HepG2 (cell line): ENCODE data around the gene PLCXD1. TPM values are rescaled to one million over a fixed set of nuclear protein-coding genes. Genes with fewer than 3 reads are reported as not detected.
"Not testable (repeated sequence)": the region's sequence is repeated elsewhere in the genome, so short reads cannot be mapped to it uniquely, and the experiment has no call there.

Experiments
- ATAC-seq: fragments of 200-7000 bp; cut with Tn5 transposase; 3 replicates; pipeline ENCODE4 v1.9.1; 2020; ENCODE audit warnings: mild to moderate bottlenecking, moderate library complexity
- BruUV-seq: library from RNA; stranded (reverse); fragments of 400-500 nt; replicated peaks from 2 replicates; lab custom pipeline; 2021; lab: Mats Ljungman, UMichigan
- CTCF ChIA-PET: fragments of 300-600 bp; formaldehyde crosslinking; extraction: SDS; loops from one replicate; lab custom pipeline; 2021; ENCODE audit warnings: low total read pairs, inconsistent platforms, low intra/inter-chr PET ratio; lab: Yijun Ruan, JAX
- POLR2A ChIA-PET: fragments of 350-600 bp; sonication (Branson Sonifier 250); formaldehyde crosslinking; loops from one replicate; lab custom pipeline; 2020; ENCODE audit warnings: antibody characterized with exemption, inconsistent platforms; lab: Yijun Ruan, JAX
- DNase-seq: peaks from one replicate; pipeline ENCODE4 v3.0.0-alpha.2; 2015; ENCODE audit warnings: low spot score
- FAIRE-seq: peaks from 3 replicates; lab custom pipeline; 2011; peaks lifted over from hg19 to GRCh38; lab: Jason Lieb, UNC
- H2AFZ ChIP-seq: one replicate; pipeline ENCODE4 v1.6.1; 2011; ENCODE audit warnings: low read length, inconsistent platforms
- H3K27ac ChIP-seq: fragments of 300-600 bp; 3 replicates; pipeline ENCODE4 v1.8.0; 2011; ENCODE audit warnings: mixed run types, mild to moderate bottlenecking, mixed read lengths, low read length, inconsistent platforms; ENCODE audit not compliant: insufficient read depth; ENCODE audit errors: extremely low read length
- H3K27me3 ChIP-seq, 2 experiments: fragments of 200-600 bp in 1 of 2; 2 replicates in 1 of 2; 3 replicates in 1 of 2; pipeline versions ENCODE4 v1.6.0 to v1.8.0; 2011; ENCODE audit warnings: low read length in 2 of 2, mild to moderate bottlenecking in 2 of 2, moderate library complexity in 2 of 2, inconsistent platforms in 1 of 2; ENCODE audit not compliant: insufficient read depth in 2 of 2, control insufficient read depth in 1 of 2
- H3K36me3 ChIP-seq, 2 experiments: fragments of 200-600 bp in 1 of 2; replicated peaks in 1 of 2; 2 replicates in 1 of 2; 3 replicates in 1 of 2; pipeline versions ENCODE4 v1.5.1 to v1.8.0; 2011; ENCODE audit warnings: low read length in 2 of 2, inconsistent platforms in 1 of 2; ENCODE audit not compliant: insufficient read depth in 2 of 2, control insufficient read depth in 1 of 2
- H3K4me1 ChIP-seq: 2 replicates; pipeline ENCODE4 v1.5.1; 2012; ENCODE audit warnings: low read length, inconsistent platforms; ENCODE audit not compliant: insufficient read depth
- H3K4me2 ChIP-seq: 2 replicates; pipeline ENCODE4 v1.6.0; 2011; ENCODE audit warnings: low read depth, low read length, inconsistent platforms
- H3K4me3 ChIP-seq, 3 experiments: fragments of 200-600 bp in 1 of 3; sonication (generic), shearing (Covaris generic) in 1 of 3; replicated peaks in 1 of 3; 2 replicates each; pipeline ENCODE4 v1.5.1; 2011 to 2016; ENCODE audit warnings: low read length in 3 of 3, inconsistent platforms in 2 of 3, low read depth in 2 of 3, mild to moderate bottlenecking in 2 of 3, control low read depth in 1 of 3, mixed read lengths in 1 of 3; ENCODE audit not compliant: insufficient read depth in 1 of 3
- H3K79me2 ChIP-seq: one replicate; pipeline ENCODE4 v1.6.1; 2011; ENCODE audit warnings: low read length, inconsistent platforms; ENCODE audit not compliant: insufficient read depth
- H3K9ac ChIP-seq: 2 replicates; pipeline ENCODE4 v1.6.0; 2011; ENCODE audit warnings: mild to moderate bottlenecking, low read depth, low read length, inconsistent platforms; ENCODE audit not compliant: insufficient read depth
- H3K9me3 ChIP-seq: 2 replicates; pipeline ENCODE4 v1.5.1; 2012; ENCODE audit warnings: mild to moderate bottlenecking, low read length
- H4K20me1 ChIP-seq: 2 replicates; pipeline ENCODE4 v1.6.0; 2011; ENCODE audit warnings: inconsistent platforms, mild to moderate bottlenecking, low read length, moderate library complexity; ENCODE audit not compliant: insufficient read depth
- SRY ChIP-seq: sonication (generic); formaldehyde crosslinking; IDR thresholded peaks from 2 replicates; pipeline ENCODE4 v1.8.0; 2022; ENCODE audit warnings: mild to moderate bottlenecking, missing genetic modification reagents
- ZBTB38 ChIP-seq: sonication (generic); formaldehyde crosslinking; IDR thresholded peaks from 2 replicates; pipeline ENCODE4 v1.5.1; 2020; ENCODE audit warnings: mild to moderate bottlenecking, missing genetic modification reagents
- ZNF687 ChIP-seq: sonication (generic); formaldehyde crosslinking; IDR thresholded peaks from 2 replicates; pipeline ENCODE4 v1.5.1; 2020; ENCODE audit warnings: mild to moderate bottlenecking, missing genetic modification reagents, moderate library complexity
- WGBS: methylation state at CpG from one replicate; pipeline ENCODE4 v1.1.6; 2017; ENCODE audit warnings: low lambda C conversion rate; 5-methylcytosine and 5-hydroxymethylcytosine counted together
- in situ Hi-C: cut with HindIII; loops from 2 replicates; pipeline ENCODE4 v1.10.0; 2017; ENCODE audit warnings: low pct_unique_long_range_greater_than_20kb; ENCODE audit not compliant: extremely low pct_ligation_motif_present
- intact Hi-C: fragments of 100-400 bp; cut with micrococcal nuclease; formaldehyde crosslinking; loops from one replicate; pipeline ENCODE4 v1.10.0; 2022; ENCODE audit not compliant: unreplicated experiment
- polyA plus RNA-seq, 8 experiments: library from polyadenylated mRNA; depleted of rRNA in 3 of 8; stranded (reverse) in 7 of 8; unstranded in 1 of 8; fragments of >200 nt; fragmentation: Illumina TruSeq in 4 of 8; extraction: Trizol in 4 of 8; gene quantifications; 2 replicates each; pipeline versions ENCODE4 v1.2.1 to v1.2.3, GENCODE V29; 2011 to 2016; ENCODE audit warnings: low read depth in 4 of 8, missing spikeins in 1 of 8, mixed read lengths in 1 of 8; ENCODE audit not compliant: insufficient read depth in 1 of 8
- total RNA-seq, 5 experiments: library from RNA; depleted of rRNA; stranded (reverse); fragments of >200 nt; fragmentation: Illumina TruSeq; extraction: Trizol; gene quantifications; 2 replicates each; pipeline ENCODE4 v1.2.3, GENCODE V29; 2016; ENCODE audit warnings: low read depth in 1 of 5

Gene PLCXD1
- total and polyA plus RNA-seq, 2 of the 13 experiments (the other 11 are each of a cell fraction or from before 2014, with no cell fraction given) = 87.7 to 153 TPM

GRCh38 chrX:264006-264405, 17.2 kb upstream of the PLCXD1 start:
- H3K9me3 ChIP-seq, in situ Hi-C loops, BruUV-seq, DNase-seq, H2AFZ ChIP-seq, H3K36me3 ChIP-seq, H3K79me2 ChIP-seq, FAIRE-seq, POLR2A ChIA-PET, CTCF ChIA-PET, H3K4me3 ChIP-seq, H3K27me3 ChIP-seq, ATAC-seq, intact Hi-C loops, H4K20me1 ChIP-seq: not testable (repeated sequence)
- Histone ChIP-seq H3K4me2 (peak overlapping the region; percentile 15; the same call in 1 of the 2 replicates), H3K4me1 (peaks cover 57% of the 10 kb centered on the region), H3K27ac (peak overlapping the region; percentile 26), H3K9ac (0 out of 2 replicates have a peak overlapping the region, but pooled peaks have one; percentile 1)
- WGBS = 67% methylated on average over 14 of the region's 16 CpGs
- TF ChIP-seq ZNF687 (CRISPR knock-in tag) (0 out of 2 replicates have a peak, but pooled peaks have one; percentile 9), SRY (CRISPR knock-in tag) (0 out of 2 replicates have a peak, but pooled peaks have one; percentile 37), ZBTB38 (CRISPR knock-in tag) (peak; percentile 38; the same call in 1 of the 2 replicates)
